K562 (cell line): Measurements from ENCODE around the gene HEXIM2. TPM values are rescaled to one million over a fixed set of nuclear protein-coding genes. Genes with fewer than 3 reads are reported as not detected.

ENCODE experiments used
- ATAC-seq: fragments of 200-7000 bp; cut with Tn5 transposase; 3 replicates; pipeline ENCODE4 v1.9.1; 2020; ENCODE audit warnings: moderate library complexity
- BruUV-seq: library from RNA; stranded (reverse); fragments of 400-500 nt; replicated peaks from 2 replicates; lab custom pipeline; 2021; lab: Mats Ljungman, UMichigan
- CTCF ChIA-PET: fragments of 300-600 bp; formaldehyde crosslinking; extraction: SDS; loops from one replicate; lab custom pipeline; 2021; ENCODE audit warnings: low intra/inter-chr PET ratio; lab: Yijun Ruan, JAX
- POLR2A ChIA-PET: fragments of 300-600, 350-650 bp; sonication (Branson Sonifier 250); formaldehyde crosslinking; extraction: SDS; loops from one replicate; lab custom pipeline; 2021; ENCODE audit warnings: antibody characterized with exemption, inconsistent platforms; lab: Yijun Ruan, JAX
- DNase-seq, 4 experiments: peaks; one replicate each; pipeline versions ENCODE4 v3.0.0 to v3.0.0-alpha.2; 2011 to 2018; ENCODE audit warnings: low spot score in 3 of 4, mixed read lengths in 3 of 4; ENCODE audit errors: extremely low read depth in 1 of 4
- FAIRE-seq: peaks from 2 replicates; lab custom pipeline; 2011; peaks lifted over from hg19 to GRCh38; lab: Jason Lieb, UNC
- H2AFZ ChIP-seq: 2 replicates; pipeline ENCODE4 v1.6.0; 2011; ENCODE audit warnings: low read depth, low read length, control low read depth, inconsistent platforms
- H3K27ac ChIP-seq: fragments of 200-600 bp; 3 replicates; pipeline ENCODE4 v1.8.0; 2011; ENCODE audit warnings: low read depth, mild to moderate bottlenecking, control low read depth, inconsistent platforms, low read length, moderate library complexity, mixed read lengths; ENCODE audit errors: extremely low read depth
- H3K27me3 ChIP-seq, 2 experiments: fragments of 300-600 bp in 1 of 2; 2 replicates in 1 of 2; 3 replicates in 1 of 2; pipeline versions ENCODE4 v1.6.0 to v1.8.0; 2011; ENCODE audit warnings: inconsistent platforms in 2 of 2, low read length in 2 of 2, mild to moderate bottlenecking in 1 of 2, mixed read lengths in 1 of 2, moderate library complexity in 1 of 2; ENCODE audit not compliant: control insufficient read depth in 2 of 2, insufficient read depth in 2 of 2
- H3K36me3 ChIP-seq: fragments of 300-600 bp; 3 replicates; pipeline ENCODE4 v1.8.0; 2011; ENCODE audit warnings: mild to moderate bottlenecking, low read length, inconsistent platforms; ENCODE audit not compliant: control insufficient read depth, insufficient read depth
- H3K4me1 ChIP-seq, 2 experiments: fragments of 200-600 bp in 1 of 2; replicated peaks in 1 of 2; 2 replicates in 1 of 2; 3 replicates in 1 of 2; pipeline versions ENCODE4 v1.5.1 to v1.8.0; 2011; ENCODE audit warnings: inconsistent platforms in 2 of 2, low read length in 2 of 2, mild to moderate bottlenecking in 1 of 2, mixed read lengths in 1 of 2, moderate library complexity in 1 of 2; ENCODE audit not compliant: control insufficient read depth in 2 of 2, insufficient read depth in 2 of 2
- H3K4me2 ChIP-seq: 2 replicates; pipeline ENCODE4 v1.6.1; 2011; ENCODE audit warnings: low read length, control low read depth, inconsistent platforms, mixed read lengths; ENCODE audit not compliant: insufficient read depth
- H3K4me3 ChIP-seq: fragments of 200-600 bp; sonication (generic), shearing (Covaris generic); 2 replicates; pipeline ENCODE4 v1.5.1; 2016; ENCODE audit warnings: control low read depth, inconsistent platforms
- H3K79me2 ChIP-seq: fragments of 200-600 bp; 3 replicates; pipeline ENCODE4 v1.8.0; 2011; ENCODE audit warnings: low read length, inconsistent platforms; ENCODE audit not compliant: control insufficient read depth, insufficient read depth
- H3K9ac ChIP-seq, 2 experiments: 2 replicates each; pipeline versions ENCODE4 v1.6.0 to v1.6.1; 2011; ENCODE audit warnings: low read depth in 2 of 2, low read length in 2 of 2, control low read depth in 1 of 2, inconsistent platforms in 1 of 2, mild to moderate bottlenecking in 1 of 2, mixed read lengths in 1 of 2; ENCODE audit not compliant: insufficient read depth in 1 of 2
- H3K9me1 ChIP-seq: one replicate; pipeline ENCODE4 v1.6.0; 2011; ENCODE audit warnings: inconsistent platforms, mild to moderate bottlenecking, low read length, moderate library complexity; ENCODE audit not compliant: control insufficient read depth, insufficient read depth
- H3K9me3 ChIP-seq: replicated peaks from 2 replicates; pipeline ENCODE4 v1.5.1; 2011; ENCODE audit warnings: low read depth, low read length, inconsistent platforms; ENCODE audit not compliant: control insufficient read depth, insufficient read depth
- H4K20me1 ChIP-seq: replicated peaks from 2 replicates; pipeline ENCODE4 v1.6.1; 2011; ENCODE audit warnings: low read length, inconsistent platforms, mixed read lengths; ENCODE audit not compliant: control insufficient read depth, insufficient read depth
- BCOR ChIP-seq: fragments of 450-650 bp; IDR thresholded peaks from 2 replicates; pipeline ENCODE4 v1.6.1; 2016
- BRCA1 ChIP-seq, 2 experiments: fragments of 450-650 bp in 1 of 2; sonication (generic) in 1 of 2; formaldehyde crosslinking in 1 of 2; IDR thresholded peaks; 2 replicates each; pipeline versions ENCODE4 v1.5.0 to v1.6.1; 2017 to 2020; ENCODE audit warnings: mild to moderate bottlenecking in 1 of 2, missing genetic modification reagents in 1 of 2
- CBX5 ChIP-seq: IDR thresholded peaks from 2 replicates; pipeline ENCODE4 v1.6.1; 2014; ENCODE audit warnings: low read depth, borderline replicate concordance
- HIVEP1 ChIP-seq: fragments of 250-450 bp; sonication (Bioruptor Pico); IDR thresholded peaks from 2 replicates; pipeline ENCODE4 v1.4.0; 2020; ENCODE audit warnings: mild to moderate bottlenecking
- HNRNPUL1 ChIP-seq: fragments of 200-400 bp; formaldehyde crosslinking; IDR thresholded peaks from 2 replicates; pipeline ENCODE4 v1.6.1; 2017; ENCODE audit warnings: low read length
- KDM2B ChIP-seq: fragments of 250-450 bp; sonication (Bioruptor Pico); IDR thresholded peaks from 2 replicates; pipeline ENCODE4 v1.8.0; 2021; ENCODE audit warnings: mild to moderate bottlenecking, moderate library complexity
- NFIC ChIP-seq: fragments of 450-650 bp; IDR thresholded peaks from 2 replicates; pipeline ENCODE4 v1.6.1; 2017; ENCODE audit warnings: mild to moderate bottlenecking, inconsistent platforms
- ZC3H4 ChIP-seq: sonication (generic); formaldehyde crosslinking; IDR thresholded peaks from 2 replicates; pipeline ENCODE4 v1.9.0; 2021; ENCODE audit warnings: missing genetic modification reagents, borderline replicate concordance
- ZNF311 ChIP-seq: fragments of 250-450 bp; sonication (Bioruptor Pico); IDR thresholded peaks from 2 replicates; pipeline ENCODE4 v1.4.0; 2020; ENCODE audit warnings: mild to moderate bottlenecking, moderate library complexity
- WGBS: fragments of 100-300 bp; shearing (Covaris generic); methylation state at CpG from one replicate; pipeline ENCODE4 v1.1.6; 2016; ENCODE audit warnings: low coverage, mixed read lengths; ENCODE audit not compliant: insufficient coverage; ENCODE audit errors: missing lambda C conversion rate; 5-methylcytosine and 5-hydroxymethylcytosine counted together
- in situ Hi-C: fragments of 300-500 bp; cut with MboI; formaldehyde crosslinking; loops from 4 replicates; pipeline ENCODE4 v1.15.0; 2018; ENCODE audit warnings: inconsistent platforms, mixed read lengths
- intact Hi-C: fragments of 100-400 bp; cut with micrococcal nuclease; formaldehyde crosslinking; loops from 2 replicates; pipeline ENCODE4 v1.14.2; 2022
- polyA plus RNA-seq, 8 experiments: library from polyadenylated mRNA; depleted of rRNA in 4 of 8; stranded (reverse) in 5 of 8; unstranded in 3 of 8; fragments of >200 nt; fragmentation: Nextera tagmentation in 2 of 8; fragmentation: Illumina TruSeq in 1 of 8; extraction: Ambion mirVana in 2 of 8; extraction: Trizol in 1 of 8; gene quantifications; 2 replicates each; pipeline versions ENCODE4 v1.2.1 to v1.2.3, GENCODE V29; 2011 to 2014; ENCODE audit warnings: inconsistent platforms in 1 of 8, missing spikeins in 1 of 8
- total RNA-seq, 7 experiments: library from RNA; depleted of rRNA in 6 of 7; stranded (reverse); fragments of >200 nt in 6 of 7; fragmentation: Illumina TruSeq in 2 of 7; extraction: Trizol in 2 of 7; gene quantifications; 2 replicates each; pipeline versions ENCODE4 v1.2.1 to v1.2.3, GENCODE V29; 2011 to 2021; ENCODE audit warnings: low replicate concordance in 1 of 7
- TF ChIP-seq, protein P1 (sequence below): fragments of 450-650 bp; IDR thresholded peaks from 2 replicates; pipeline ENCODE4 v1.6.1; 2017; ENCODE audit warnings: mild to moderate bottlenecking, moderate library complexity
- TF ChIP-seq, protein P2 (sequence below): sonication (generic); formaldehyde crosslinking; IDR thresholded peaks from 2 replicates; pipeline ENCODE4 v1.8.1; 2023; ENCODE audit warnings: mild to moderate bottlenecking, missing genetic modification reagents

HEXIM2 gene
- total and polyA plus RNA-seq, 9 of the 15 experiments (the other 6 are each of a cell fraction or from before 2014, with no cell fraction given): 0.69 to 3.4 (median 1.1) TPM; not detected in 2

DNA sequence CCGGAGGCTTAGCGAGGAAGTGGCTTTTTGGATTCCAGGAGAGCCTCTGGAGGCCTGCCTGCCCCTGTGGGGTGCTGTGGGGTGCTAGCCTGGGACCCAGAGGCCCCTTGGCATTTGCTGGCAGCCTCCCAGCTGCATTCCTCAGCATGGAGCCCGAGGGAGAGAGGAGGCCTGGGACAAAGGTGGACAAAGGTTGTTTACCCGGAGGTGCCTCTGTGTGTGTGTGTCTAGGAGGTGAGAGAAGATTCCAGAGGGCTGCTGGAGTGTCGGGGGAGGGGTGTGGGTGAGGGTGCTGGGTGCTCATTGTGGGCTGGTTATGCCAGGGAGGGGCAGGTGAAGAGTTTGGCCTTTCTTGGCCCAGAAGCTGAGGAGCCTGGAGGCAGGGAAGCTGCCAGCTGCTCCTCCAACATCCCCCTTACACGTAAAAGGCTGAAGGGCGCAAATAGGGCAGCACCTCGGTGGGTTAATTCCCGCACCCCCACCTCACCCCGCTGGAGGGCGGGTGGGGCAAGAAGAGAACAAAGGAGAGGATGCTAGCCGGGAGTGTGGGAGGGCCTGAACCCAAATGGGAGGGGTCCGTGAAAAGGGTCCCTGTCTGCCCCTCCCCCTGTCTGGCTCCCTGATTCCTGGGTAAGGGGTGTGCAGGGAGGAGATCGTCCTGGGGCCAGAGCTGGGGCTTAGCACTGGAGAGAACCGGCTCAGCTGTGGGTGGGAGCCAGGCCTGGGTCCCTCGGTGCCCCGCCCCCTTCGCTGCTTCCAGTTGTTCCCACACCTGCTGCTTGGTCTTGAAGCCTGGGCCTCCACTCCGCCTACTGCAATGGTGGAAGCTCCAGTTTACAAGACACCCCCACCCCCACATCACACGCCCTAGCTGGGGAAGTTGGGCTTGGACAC is 9.9 kb downstream of the HEXIM2 start:
- TF ChIP-seq ZNF311 (CRISPR knock-in tag) (no peak), CBX5 (no peak), HNRNPUL1 (no peak), KDM2B (CRISPR knock-in tag) (no peak), HIVEP1 (CRISPR knock-in tag) (no peak), BRCA1 (IDR thresholded peaks at IDR 0.05) (no peak), BRCA1 (CRISPR knock-in tag; IDR thresholded peaks at IDR 0.05) (0 out of 2 replicates have a peak, but pooled peaks have one; percentile 30), BCOR (no peak), ZC3H4 (CRISPR knock-in tag) (no peak), NFIC (0 out of 2 replicates have a peak, but pooled peaks have one; percentile 5)
- TF ChIP-seq, protein P1, sequence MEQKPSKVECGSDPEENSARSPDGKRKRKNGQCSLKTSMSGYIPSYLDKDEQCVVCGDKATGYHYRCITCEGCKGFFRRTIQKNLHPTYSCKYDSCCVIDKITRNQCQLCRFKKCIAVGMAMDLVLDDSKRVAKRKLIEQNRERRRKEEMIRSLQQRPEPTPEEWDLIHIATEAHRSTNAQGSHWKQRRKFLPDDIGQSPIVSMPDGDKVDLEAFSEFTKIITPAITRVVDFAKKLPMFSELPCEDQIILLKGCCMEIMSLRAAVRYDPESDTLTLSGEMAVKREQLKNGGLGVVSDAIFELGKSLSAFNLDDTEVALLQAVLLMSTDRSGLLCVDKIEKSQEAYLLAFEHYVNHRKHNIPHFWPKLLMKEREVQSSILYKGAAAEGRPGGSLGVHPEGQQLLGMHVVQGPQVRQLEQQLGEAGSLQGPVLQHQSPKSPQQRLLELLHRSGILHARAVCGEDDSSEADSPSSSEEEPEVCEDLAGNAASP: no peak
- TF ChIP-seq, protein P2, sequence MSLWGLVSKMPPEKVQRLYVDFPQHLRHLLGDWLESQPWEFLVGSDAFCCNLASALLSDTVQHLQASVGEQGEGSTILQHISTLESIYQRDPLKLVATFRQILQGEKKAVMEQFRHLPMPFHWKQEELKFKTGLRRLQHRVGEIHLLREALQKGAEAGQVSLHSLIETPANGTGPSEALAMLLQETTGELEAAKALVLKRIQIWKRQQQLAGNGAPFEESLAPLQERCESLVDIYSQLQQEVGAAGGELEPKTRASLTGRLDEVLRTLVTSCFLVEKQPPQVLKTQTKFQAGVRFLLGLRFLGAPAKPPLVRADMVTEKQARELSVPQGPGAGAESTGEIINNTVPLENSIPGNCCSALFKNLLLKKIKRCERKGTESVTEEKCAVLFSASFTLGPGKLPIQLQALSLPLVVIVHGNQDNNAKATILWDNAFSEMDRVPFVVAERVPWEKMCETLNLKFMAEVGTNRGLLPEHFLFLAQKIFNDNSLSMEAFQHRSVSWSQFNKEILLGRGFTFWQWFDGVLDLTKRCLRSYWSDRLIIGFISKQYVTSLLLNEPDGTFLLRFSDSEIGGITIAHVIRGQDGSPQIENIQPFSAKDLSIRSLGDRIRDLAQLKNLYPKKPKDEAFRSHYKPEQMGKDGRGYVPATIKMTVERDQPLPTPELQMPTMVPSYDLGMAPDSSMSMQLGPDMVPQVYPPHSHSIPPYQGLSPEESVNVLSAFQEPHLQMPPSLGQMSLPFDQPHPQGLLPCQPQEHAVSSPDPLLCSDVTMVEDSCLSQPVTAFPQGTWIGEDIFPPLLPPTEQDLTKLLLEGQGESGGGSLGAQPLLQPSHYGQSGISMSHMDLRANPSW (CRISPR knock-in tag): no peak
- no peaks in the 10 kb centered on the region for H3K9me1 ChIP-seq
- H3K36me3 ChIP-seq: no peaks in the 10 kb centered on the region
- no peak for FAIRE-seq
- H3K4me2 ChIP-seq: no peak overlapping the region
- peak in 2 of 4 experiments; percentile 40 to 48 for DNase-seq
- in situ Hi-C loops: no loop called here
- ChIA-PET CTCF (no interaction called here), POLR2A (interaction anchor here (0.9 to 7.9 kb wide), 3 partner anchors 10 to 148 kb away, joined by 3 to 73 read pairs (median 14); partner anchors contain the start of genes HEXIM1 and HEXIM2)
- intact Hi-C loops: no loop called here
- peaks cover 2 to 38% of the 10 kb centered on the region in 2 experiments; a peak in 3 of 5 replicates for H3K4me1 ChIP-seq
- H3K27me3 ChIP-seq: no peaks in the 10 kb centered on the region
- ATAC-seq: peak; percentile 48
- H3K9ac ChIP-seq: peak overlapping the region in 1 of 2 experiments; percentile 70; a peak in 2 of 4 replicates
- H3K27ac ChIP-seq: no peak overlapping the region
- H3K79me2 ChIP-seq: no peaks in the 10 kb centered on the region
- peak overlapping the region; percentile 3; the same call in 1 of the 2 replicates for H2AFZ ChIP-seq
- no peaks in the 10 kb centered on the region for H4K20me1 ChIP-seq
- no peak overlapping the region for H3K4me3 ChIP-seq
- 40% methylated on average over 18 of the region's 20 CpGs for WGBS
- H3K9me3 ChIP-seq: no peaks in the 10 kb centered on the region
- no TSS peak for BruUV-seq
